Measurements from ENCODE around the gene FARP2.

The FARP2 gene

DNA sequence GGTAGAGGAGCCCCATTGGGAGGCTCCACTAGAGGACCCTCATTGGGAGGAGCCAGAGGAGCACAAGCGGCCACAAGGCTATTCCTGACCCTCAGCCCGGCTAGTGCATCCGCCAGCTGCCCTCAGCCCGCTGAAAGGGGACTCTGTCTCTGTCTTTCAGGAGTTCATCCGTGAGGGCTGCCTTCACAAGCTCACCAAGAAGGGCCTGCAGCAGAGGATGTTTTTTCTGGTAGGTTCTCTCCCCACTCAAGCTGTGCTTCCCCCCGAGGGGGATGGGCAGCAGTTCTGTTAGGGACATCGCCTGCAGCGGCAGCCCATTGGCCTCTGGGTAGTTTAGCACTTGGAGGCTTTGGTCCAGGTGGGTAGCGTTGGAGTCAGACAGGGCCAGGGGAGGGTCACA, 127.2 kb downstream of the FARP2 start:
- H3K9me3 ChIP-seq (ENCODE audit: control insufficient read depth, insufficient read depth, low read depth, low read length): no peaks in the 10 kb centered on the region
- H3K4me1 ChIP-seq (ENCODE audit: control insufficient read depth, insufficient read depth, low read length): no peaks in the 10 kb centered on the region
- ChIA-PET POLR2A (no interaction called here), CTCF (interaction anchor here (0.9 kb wide), 1 partner anchor 115 kb away, joined by 3 read pairs; no protein-coding TSS in a partner anchor)
- H3K27ac ChIP-seq (ENCODE audit: extremely low read depth, low read depth, low read length): no peak overlapping the region
- TF ChIP-seq ZXDB (tag by site-specific recombination; IDR thresholded peaks at IDR 0.05) (no peak), ZNF266 (tag by site-specific recombination; IDR thresholded peaks at IDR 0.05; ENCODE audit: low read depth) (no peak), ZBTB20 (tag by site-specific recombination; IDR thresholded peaks at IDR 0.05) (no peak), ZNF747 (tag by site-specific recombination; IDR thresholded peaks at IDR 0.05) (no peak)
- TF ChIP-seq, protein P1, sequence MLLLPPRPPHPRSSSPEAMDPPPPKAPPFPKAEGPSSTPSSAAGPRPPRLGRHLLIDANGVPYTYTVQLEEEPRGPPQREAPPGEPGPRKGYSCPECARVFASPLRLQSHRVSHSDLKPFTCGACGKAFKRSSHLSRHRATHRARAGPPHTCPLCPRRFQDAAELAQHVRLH (tag by site-specific recombination; IDR thresholded peaks at IDR 0.05): no peak
- no peak overlapping the region for H3K4me3 ChIP-seq (ENCODE audit: low read depth, low read length)
- H3K36me3 ChIP-seq (ENCODE audit: control insufficient read depth in 2 of 2, insufficient read depth in 1 of 2, low read length in 2 of 2): peaks cover 0 to 35% of the 10 kb centered on the region in 2 experiments; a peak in 1 of 3 replicates

DNA sequence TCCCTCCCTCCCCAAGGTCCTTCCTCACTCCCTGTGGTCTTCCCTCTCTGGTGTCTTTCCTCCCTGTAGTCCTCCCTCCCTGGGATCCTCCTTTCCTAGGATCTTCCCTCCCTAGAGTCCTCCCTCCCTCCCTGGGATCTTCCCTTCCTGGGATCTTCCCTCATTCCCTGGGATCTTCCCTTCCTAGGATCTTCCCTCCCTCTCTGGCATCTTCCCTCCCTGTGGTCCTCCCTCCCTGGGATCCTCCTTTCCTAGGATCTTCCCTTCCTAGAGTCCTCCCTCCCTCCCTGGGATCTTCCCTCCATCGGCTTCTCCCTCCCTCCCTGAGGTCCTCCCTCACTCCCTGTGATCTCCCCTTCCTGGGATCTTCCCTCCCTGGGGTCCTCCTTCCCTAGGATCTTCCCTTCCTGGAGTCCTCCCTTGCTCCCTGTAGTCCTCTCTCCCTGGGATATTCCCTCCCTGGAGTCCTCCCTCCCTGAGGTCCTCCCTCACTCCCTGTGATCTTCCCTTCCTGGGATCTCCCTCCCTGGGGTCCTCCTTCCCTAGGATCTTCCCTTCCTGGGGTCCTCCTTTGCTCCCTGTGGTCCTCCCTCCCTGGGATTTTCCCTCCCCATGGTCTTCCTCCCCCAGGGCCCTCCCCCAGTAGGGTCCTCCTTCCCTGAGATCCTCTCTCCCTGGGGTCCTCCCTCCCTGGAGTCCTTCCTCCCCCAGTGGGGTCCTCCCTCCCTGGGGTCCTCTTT, 129.3 kb downstream of the FARP2 start:
- H3K36me3 ChIP-seq (ENCODE audit: control insufficient read depth in 2 of 2, insufficient read depth in 1 of 2, low read length in 2 of 2): peaks cover 0 to 26% of the 10 kb centered on the region in 2 experiments; a peak in 1 of 3 replicates
- CTCF ChIA-PET: interaction anchor here (0.6 kb wide), 1 partner anchor 462 kb away, joined by 4 read pairs; no protein-coding TSS in a partner anchor
- no peaks in the 10 kb centered on the region for H3K4me1 ChIP-seq (ENCODE audit: control insufficient read depth, insufficient read depth, low read length)
- H3K4me3 ChIP-seq (ENCODE audit: low read depth, low read length): no peak overlapping the region
- H3K27ac ChIP-seq (ENCODE audit: extremely low read depth, low read depth, low read length): no peak overlapping the region
- POLR2A ChIA-PET: no interaction called here
- no peaks in the 10 kb centered on the region for H3K9me3 ChIP-seq (ENCODE audit: control insufficient read depth, insufficient read depth, low read depth, low read length)
- TF ChIP-seq, protein P2, sequence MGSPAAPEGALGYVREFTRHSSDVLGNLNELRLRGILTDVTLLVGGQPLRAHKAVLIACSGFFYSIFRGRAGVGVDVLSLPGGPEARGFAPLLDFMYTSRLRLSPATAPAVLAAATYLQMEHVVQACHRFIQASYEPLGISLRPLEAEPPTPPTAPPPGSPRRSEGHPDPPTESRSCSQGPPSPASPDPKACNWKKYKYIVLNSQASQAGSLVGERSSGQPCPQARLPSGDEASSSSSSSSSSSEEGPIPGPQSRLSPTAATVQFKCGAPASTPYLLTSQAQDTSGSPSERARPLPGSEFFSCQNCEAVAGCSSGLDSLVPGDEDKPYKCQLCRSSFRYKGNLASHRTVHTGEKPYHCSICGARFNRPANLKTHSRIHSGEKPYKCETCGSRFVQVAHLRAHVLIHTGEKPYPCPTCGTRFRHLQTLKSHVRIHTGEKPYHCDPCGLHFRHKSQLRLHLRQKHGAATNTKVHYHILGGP (tag by site-specific recombination; IDR thresholded peaks at IDR 0.05): no peak
- TF ChIP-seq ZNF76 (tag by site-specific recombination; IDR thresholded peaks at IDR 0.05; ENCODE audit: borderline replicate concordance, low read depth) (no peak), GLIS1 (tag by site-specific recombination; IDR thresholded peaks at IDR 0.05) (peak; percentile 81), ZNF366 (tag by site-specific recombination; conservative IDR thresholded peaks at IDR 0.05) (no peak), ZNF610 (tag by site-specific recombination; IDR thresholded peaks at IDR 0.05; ENCODE audit: borderline replicate concordance) (no peak), EGR2 (tag by site-specific recombination; IDR thresholded peaks at IDR 0.05; ENCODE audit: low read depth) (no peak), ZNF660 (tag by site-specific recombination; IDR thresholded peaks at IDR 0.05) (no peak), ZNF561 (tag by site-specific recombination; IDR thresholded peaks at IDR 0.05; ENCODE audit: borderline replicate concordance) (no peak), ZEB2 (tag by site-specific recombination; IDR thresholded peaks at IDR 0.05) (no peak), ZBTB21 (tag by site-specific recombination; IDR thresholded peaks at IDR 0.05) (no peak), ZNF555 (tag by site-specific recombination; conservative IDR thresholded peaks at IDR 0.05) (no peak), ZNF621 (tag by site-specific recombination; IDR thresholded peaks at IDR 0.05) (no peak), GLIS2 (tag by site-specific recombination; IDR thresholded peaks at IDR 0.05) (no peak), ZBTB20 (tag by site-specific recombination; IDR thresholded peaks at IDR 0.05) (no peak), WT1 (tag by site-specific recombination; IDR thresholded peaks at IDR 0.05) (peak; percentile 91), ZNF530 (tag by site-specific recombination; IDR thresholded peaks at IDR 0.05; ENCODE audit: low read depth) (no peak), SETDB1 (IDR thresholded peaks at IDR 0.05; ENCODE audit: insufficient read length, low read length) (no peak), MZF1 (tag by site-specific recombination; IDR thresholded peaks at IDR 0.05; ENCODE audit: borderline replicate concordance) (no peak), ZNF624 (tag by site-specific recombination; IDR thresholded peaks at IDR 0.05) (no peak), IKZF3 (tag by site-specific recombination; IDR thresholded peaks at IDR 0.05) (0 out of 2 replicates have a peak, but pooled peaks have one; percentile 16)
- TF ChIP-seq, protein P3, sequence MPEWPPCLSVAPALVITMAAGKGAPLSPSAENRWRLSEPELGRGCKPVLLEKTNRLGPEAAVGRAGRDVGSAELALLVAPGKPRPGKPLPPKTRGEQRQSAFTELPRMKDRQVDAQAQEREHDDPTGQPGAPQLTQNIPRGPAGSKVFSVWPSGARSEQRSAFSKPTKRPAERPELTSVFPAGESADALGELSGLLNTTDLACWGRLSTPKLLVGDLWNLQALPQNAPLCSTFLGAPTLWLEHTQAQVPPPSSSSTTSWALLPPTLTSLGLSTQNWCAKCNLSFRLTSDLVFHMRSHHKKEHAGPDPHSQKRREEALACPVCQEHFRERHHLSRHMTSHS (tag by site-specific recombination; IDR thresholded peaks at IDR 0.05): no peak
- TF ChIP-seq, protein P4, sequence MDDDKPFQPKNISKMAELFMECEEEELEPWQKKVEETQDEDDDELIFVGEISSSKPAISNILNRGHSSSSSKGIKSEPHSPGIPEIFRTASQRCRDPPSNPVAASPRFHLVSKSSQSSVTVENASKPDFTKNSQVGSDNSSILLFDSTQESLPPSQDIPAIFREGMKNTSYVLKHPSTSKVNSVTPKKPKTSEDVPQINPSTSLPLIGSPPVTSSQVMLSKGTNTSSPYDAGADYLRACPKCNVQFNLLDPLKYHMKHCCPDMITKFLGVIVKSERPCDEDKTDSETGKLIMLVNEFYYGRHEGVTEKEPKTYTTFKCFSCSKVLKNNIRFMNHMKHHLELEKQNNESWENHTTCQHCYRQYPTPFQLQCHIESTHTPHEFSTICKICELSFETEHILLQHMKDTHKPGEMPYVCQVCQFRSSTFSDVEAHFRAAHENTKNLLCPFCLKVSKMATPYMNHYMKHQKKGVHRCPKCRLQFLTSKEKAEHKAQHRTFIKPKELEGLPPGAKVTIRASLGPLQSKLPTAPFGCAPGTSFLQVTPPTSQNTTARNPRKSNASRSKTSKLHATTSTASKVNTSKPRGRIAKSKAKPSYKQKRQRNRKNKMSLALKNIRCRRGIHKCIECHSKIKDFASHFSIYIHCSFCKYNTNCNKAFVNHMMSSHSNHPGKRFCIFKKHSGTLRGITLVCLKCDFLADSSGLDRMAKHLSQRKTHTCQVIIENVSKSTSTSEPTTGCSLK (tag by site-specific recombination; IDR thresholded peaks at IDR 0.05): no peak
- TF ChIP-seq, protein P5, sequence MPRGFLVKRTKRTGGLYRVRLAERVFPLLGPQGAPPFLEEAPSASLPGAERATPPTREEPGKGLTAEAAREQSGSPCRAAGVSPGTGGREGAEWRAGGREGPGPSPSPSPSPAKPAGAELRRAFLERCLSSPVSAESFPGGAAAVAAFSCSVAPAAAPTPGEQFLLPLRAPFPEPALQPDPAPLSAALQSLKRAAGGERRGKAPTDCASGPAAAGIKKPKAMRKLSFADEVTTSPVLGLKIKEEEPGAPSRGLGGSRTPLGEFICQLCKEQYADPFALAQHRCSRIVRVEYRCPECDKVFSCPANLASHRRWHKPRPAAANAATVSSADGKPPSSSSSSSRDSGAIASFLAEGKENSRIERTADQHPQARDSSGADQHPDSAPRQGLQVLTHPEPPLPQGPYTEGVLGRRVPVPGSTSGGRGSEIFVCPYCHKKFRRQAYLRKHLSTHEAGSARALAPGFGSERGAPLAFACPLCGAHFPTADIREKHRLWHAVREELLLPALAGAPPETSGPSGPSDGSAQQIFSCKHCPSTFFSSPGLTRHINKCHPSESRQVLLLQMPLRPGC (tag by site-specific recombination; IDR thresholded peaks at IDR 0.05): no peak
- TF ChIP-seq, protein P6, sequence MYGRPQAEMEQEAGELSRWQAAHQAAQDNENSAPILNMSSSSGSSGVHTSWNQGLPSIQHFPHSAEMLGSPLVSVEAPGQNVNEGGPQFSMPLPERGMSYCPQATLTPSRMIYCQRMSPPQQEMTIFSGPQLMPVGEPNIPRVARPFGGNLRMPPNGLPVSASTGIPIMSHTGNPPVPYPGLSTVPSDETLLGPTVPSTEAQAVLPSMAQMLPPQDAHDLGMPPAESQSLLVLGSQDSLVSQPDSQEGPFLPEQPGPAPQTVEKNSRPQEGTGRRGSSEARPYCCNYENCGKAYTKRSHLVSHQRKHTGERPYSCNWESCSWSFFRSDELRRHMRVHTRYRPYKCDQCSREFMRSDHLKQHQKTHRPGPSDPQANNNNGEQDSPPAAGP (tag by site-specific recombination; IDR thresholded peaks at IDR 0.05): peak; percentile 76

Measured in HEK293 (cell line).